HG03066 (cell line): ENCODE measurements around the gene RNU6-8.

Source experiments
- ATAC-seq: cut with Tn5 transposase; IDR thresholded peaks from one replicate; pipeline ENCODE4 v1.9.1; 2021; ENCODE audit warnings: low read depth; ENCODE audit not compliant: unreplicated experiment

RNU6-8 gene

GRCh38 chr14:32205984-32206383, 2.9 kb upstream of the RNU6-8 start:
- ATAC-seq, result no peak

- ATAC-seq, result no peak
Measured at GRCh38 chr14:32205554-32205953, 2.5 kb upstream of the RNU6-8 start.

- no peak for ATAC-seq
Measured at GRCh38 chr14:32203928-32204357, 874 bp upstream of the RNU6-8 start.

- ATAC-seq, result no peak
Measured at GRCh38 chr14:32202491-32202997, 525 bp downstream of the RNU6-8 start.

- no peak for ATAC-seq
Measured at GRCh38 chr14:32201816-32202490, 1.1 kb downstream of the RNU6-8 start, which contains the start of gene RNU6-7. Gene RNU6-7 (plus strand): TSS chr14:32202045.

GRCh38 chr14:32201193-32201815, 1.8 kb downstream of the RNU6-8 start:
- ATAC-seq, result peak; percentile 55

GRCh38 chr14:32200368-32201192, 2.5 kb downstream of the RNU6-8 start:
- ATAC-seq, result peak; percentile 30

GRCh38 chr14:32197919-32198318, 5.2 kb downstream of the RNU6-8 start:
- no peak for ATAC-seq

- no peak for ATAC-seq
Measured at GRCh38 chr14:32195636-32196035, 7.4 kb downstream of the RNU6-8 start.

- ATAC-seq, result no peak
Measured at GRCh38 chr14:32193532-32193931, 9.5 kb downstream of the RNU6-8 start.

GRCh38 chr14:32192712-32193373, 10.2 kb downstream of the RNU6-8 start:
- ATAC-seq, result no peak

- no peak for ATAC-seq
Measured at GRCh38 chr14:32190673-32191072, 12.4 kb downstream of the RNU6-8 start.

GRCh38 chr14:32189811-32190210, 13.3 kb downstream of the RNU6-8 start:
- no peak for ATAC-seq

- ATAC-seq, result no peak
Measured at GRCh38 chr14:32186248-32186647, 16.8 kb downstream of the RNU6-8 start.

GRCh38 chr14:32185097-32185496, 18.0 kb downstream of the RNU6-8 start:
- no peak for ATAC-seq

GRCh38 chr14:32183151-32184058, 19.7 kb downstream of the RNU6-8 start:
- ATAC-seq, result no peak

- ATAC-seq, result no peak
Measured at GRCh38 chr14:32171469-32171868, 31.6 kb downstream of the RNU6-8 start.

- no peak for ATAC-seq
Measured at GRCh38 chr14:32169191-32169590, 33.9 kb downstream of the RNU6-8 start.

- no peak for ATAC-seq
Measured at GRCh38 chr14:32167907-32168306, 35.2 kb downstream of the RNU6-8 start.

GRCh38 chr14:32166924-32167323, 36.1 kb downstream of the RNU6-8 start:
- ATAC-seq, result no peak
